Mesenteric fat pad (tissue), 1 donor: Measurements from ENCODE around the gene CDYL2. TPM values are rescaled to one million over a fixed set of nuclear protein-coding genes. Genes with fewer than 3 reads are reported as not detected.

Experiments used
- DNase-seq: peaks from one replicate; pipeline ENCODE4 v3.0.0-alpha.2; 2020; ENCODE audit warnings: low spot score
- total RNA-seq: library from RNA; stranded (reverse); fragmentation: NEBNext Ultra II Directional; extraction: Animal tissue kit (Norgen Biotek cat#: 25700); gene quantifications from one replicate; pipeline ENCODE4 v1.2.1, GENCODE V29; 2021
- donor health status: DM: yes; HTN: yes; CAD: no.

Gene CDYL2
- total RNA-seq, 1 donor from 2014 or later, result 24.0 TPM

- no peak for DNase-seq
Observed at GRCh38 chr16:80557037-80557436, 247.4 kb downstream of the CDYL2 start.

- no peak for DNase-seq
Observed at GRCh38 chr16:80556481-80556880, 247.9 kb downstream of the CDYL2 start.

- no peak for DNase-seq
Observed at GRCh38 chr16:80554033-80554432, 250.4 kb downstream of the CDYL2 start.

GRCh38 chr16:80552277-80552676, 252.1 kb downstream of the CDYL2 start:
- DNase-seq, result no peak

Other genes starting within 250 kb of the CDYL2 start
- gene CMC2, start 202.3 kb upstream of the CDYL2 start, total RNA-seq, result 39.3 TPM
- gene CENPN, start 202.6 kb upstream of the CDYL2 start, total RNA-seq, result 5.9 TPM
- 36.8 TPM for gene ATMIN, start 231.2 kb upstream of the CDYL2 start, total RNA-seq